Loucy (cell line): Measurements from ENCODE around the gene TAF13.
A peak's percentile ranks its signal among the peaks of the same experiment; 100 is the strongest.

Experiments used
- H2AFZ ChIP-seq: fragments of 200-600 bp; sonication (generic); 2 replicates; pipeline ENCODE4 v1.6.0; 2016; ENCODE audit warnings: antibody characterized with exemption, mild to moderate bottlenecking, low read length, moderate library complexity
- H3F3A ChIP-seq: fragments of 200-600 bp; 2 replicates; pipeline ENCODE4 v1.6.0; 2016; ENCODE audit warnings: antibody characterized with exemption, low read depth, mild to moderate bottlenecking
- H3K27me3 ChIP-seq: fragments of 200-600 bp; sonication (generic); 2 replicates; pipeline ENCODE4 v1.6.1; 2014; ENCODE audit warnings: low read length, mild to moderate bottlenecking; ENCODE audit not compliant: insufficient read depth, poor library complexity, severe bottlenecking
- H3K36me3 ChIP-seq: fragments of 200-600 bp; sonication (generic); 2 replicates; pipeline ENCODE4 v1.6.1; 2016; ENCODE audit warnings: low read length; ENCODE audit not compliant: insufficient read depth
- H3K4me1 ChIP-seq: fragments of 200-600 bp; sonication (generic); 2 replicates; pipeline ENCODE4 v1.5.1; 2014; ENCODE audit warnings: low read length, mild to moderate bottlenecking; ENCODE audit not compliant: insufficient read depth, poor library complexity, severe bottlenecking
- H3K4me2 ChIP-seq: fragments of 200-600 bp; sonication (generic); 2 replicates; pipeline ENCODE4 v1.6.0; 2014; ENCODE audit warnings: antibody characterized with exemption, low read length, low read depth, mild to moderate bottlenecking; ENCODE audit not compliant: poor library complexity, severe bottlenecking
- H3K4me3 ChIP-seq: fragments of 200-600 bp; sonication (generic); 2 replicates; pipeline ENCODE4 v1.5.1; 2014; ENCODE audit warnings: low read length, mild to moderate bottlenecking, mixed read lengths; ENCODE audit not compliant: poor library complexity, severe bottlenecking
- H3K79me2 ChIP-seq: fragments of 200-600 bp; sonication (generic); 2 replicates; pipeline ENCODE4 v1.6.1; 2014; ENCODE audit warnings: low read length; ENCODE audit not compliant: insufficient read depth
- H3K9ac ChIP-seq: fragments of 200-600 bp; sonication (generic); 2 replicates; pipeline ENCODE4 v1.6.0; 2014; ENCODE audit warnings: mild to moderate bottlenecking, low read depth, low read length, moderate library complexity; ENCODE audit not compliant: poor library complexity, severe bottlenecking
- H3K9me2 ChIP-seq: fragments of 200-600 bp; sonication (generic); replicated peaks from 2 replicates; pipeline ENCODE4 v1.6.1; 2016; ENCODE audit warnings: low read depth, low read length, mixed read lengths
- H3K9me3 ChIP-seq: fragments of 200-600 bp; sonication (generic); 2 replicates; pipeline ENCODE4 v1.6.1; 2014; ENCODE audit warnings: mild to moderate bottlenecking, antibody characterized with exemption, low read length, low read depth; ENCODE audit not compliant: insufficient read depth
- H4K20me1 ChIP-seq: fragments of 200-600 bp; sonication (generic); 2 replicates; pipeline ENCODE4 v1.6.0; 2014; ENCODE audit warnings: antibody characterized with exemption, low read length, mild to moderate bottlenecking; ENCODE audit not compliant: insufficient read depth, poor library complexity, severe bottlenecking
- CTCF ChIP-seq: fragments of 200-600 bp; sonication (generic); conservative IDR thresholded peaks from 2 replicates; pipeline ENCODE4 v1.5.1; 2014; ENCODE audit warnings: mild to moderate bottlenecking, antibody characterized with exemption, low read length
- EZH2phosphoT487 ChIP-seq: fragments of 200-600 bp; IDR thresholded peaks from 2 replicates; pipeline ENCODE4 v1.6.1; 2018; ENCODE audit warnings: antibody characterized with exemption, mild to moderate bottlenecking, moderate library complexity, borderline replicate concordance

TAF13 gene

GRCh38 chr1:109105881-109106280, 30.1 kb upstream of the TAF13 start:
- no peak overlapping the region for H2AFZ ChIP-seq
- no peak overlapping the region for H3K9ac ChIP-seq
- H4K20me1 ChIP-seq, result peaks cover 9% of the 10 kb centered on the region
- no peak for TF ChIP-seq CTCF
- TF ChIP-seq EZH2phosphoT487, result no peak
- no peak overlapping the region for H3K4me2 ChIP-seq
- H3K9me3 ChIP-seq, result no peaks in the 10 kb centered on the region
- H3K27me3 ChIP-seq, result no peaks in the 10 kb centered on the region
- H3K4me1 ChIP-seq, result peaks cover 5% of the 10 kb centered on the region
- H3F3A ChIP-seq, result no peaks in the 10 kb centered on the region
- H3K36me3 ChIP-seq, result no peaks in the 10 kb centered on the region
- peaks cover 13% of the 10 kb centered on the region for H3K79me2 ChIP-seq
- no peaks in the 10 kb centered on the region for H3K9me2 ChIP-seq
- no peak overlapping the region for H3K4me3 ChIP-seq

DNA sequence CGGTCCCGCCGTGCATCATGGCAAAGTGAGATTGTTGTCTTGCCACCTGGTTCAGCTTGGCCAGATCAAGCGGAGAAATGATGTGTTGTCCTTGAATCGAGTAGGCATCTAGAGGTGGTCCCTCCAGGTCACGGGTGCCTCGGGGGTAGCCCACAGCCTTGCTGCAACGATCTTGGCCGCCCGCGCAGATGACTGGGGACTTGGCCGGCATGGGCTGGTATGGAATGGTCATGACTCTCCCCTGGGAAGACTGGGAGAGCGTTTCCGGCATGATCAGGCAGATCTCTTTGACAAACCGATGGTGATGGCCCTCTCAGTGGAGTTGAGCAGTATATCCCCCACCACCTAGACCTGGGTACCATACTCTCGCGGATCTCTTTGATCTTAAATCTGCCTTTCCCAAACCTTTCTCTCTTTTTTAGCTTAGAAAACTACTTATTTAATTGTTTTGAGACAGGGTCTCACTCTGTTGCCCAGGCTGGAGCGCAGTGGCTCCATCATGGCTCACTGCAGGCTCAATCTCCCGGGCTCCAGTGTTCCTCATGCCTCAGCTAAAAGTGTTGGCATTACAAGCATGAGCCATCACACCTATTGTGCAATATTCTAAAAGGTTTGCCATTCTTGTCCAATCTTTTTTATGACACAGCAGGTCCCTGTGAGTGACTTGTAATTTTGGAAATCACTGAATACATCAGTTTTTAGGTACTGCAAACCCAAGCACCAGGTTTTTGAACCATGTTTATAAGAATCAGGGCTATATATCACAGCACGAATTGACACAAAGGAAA, 28.8 kb upstream of the TAF13 start:
- H3K4me2 ChIP-seq, result no peak overlapping the region
- no peaks in the 10 kb centered on the region for H3K9me2 ChIP-seq
- TF ChIP-seq CTCF (no peak), EZH2phosphoT487 (no peak)
- no peaks in the 10 kb centered on the region for H3K9me3 ChIP-seq
- H3F3A ChIP-seq, result no peaks in the 10 kb centered on the region
- peaks cover 7% of the 10 kb centered on the region for H3K4me1 ChIP-seq
- no peaks in the 10 kb centered on the region for H3K36me3 ChIP-seq
- peaks cover 12% of the 10 kb centered on the region for H4K20me1 ChIP-seq
- H2AFZ ChIP-seq, result no peak overlapping the region
- no peak overlapping the region for H3K9ac ChIP-seq
- no peak overlapping the region for H3K4me3 ChIP-seq
- H3K79me2 ChIP-seq, result peaks cover 22% of the 10 kb centered on the region
- H3K27me3 ChIP-seq, result no peaks in the 10 kb centered on the region

DNA sequence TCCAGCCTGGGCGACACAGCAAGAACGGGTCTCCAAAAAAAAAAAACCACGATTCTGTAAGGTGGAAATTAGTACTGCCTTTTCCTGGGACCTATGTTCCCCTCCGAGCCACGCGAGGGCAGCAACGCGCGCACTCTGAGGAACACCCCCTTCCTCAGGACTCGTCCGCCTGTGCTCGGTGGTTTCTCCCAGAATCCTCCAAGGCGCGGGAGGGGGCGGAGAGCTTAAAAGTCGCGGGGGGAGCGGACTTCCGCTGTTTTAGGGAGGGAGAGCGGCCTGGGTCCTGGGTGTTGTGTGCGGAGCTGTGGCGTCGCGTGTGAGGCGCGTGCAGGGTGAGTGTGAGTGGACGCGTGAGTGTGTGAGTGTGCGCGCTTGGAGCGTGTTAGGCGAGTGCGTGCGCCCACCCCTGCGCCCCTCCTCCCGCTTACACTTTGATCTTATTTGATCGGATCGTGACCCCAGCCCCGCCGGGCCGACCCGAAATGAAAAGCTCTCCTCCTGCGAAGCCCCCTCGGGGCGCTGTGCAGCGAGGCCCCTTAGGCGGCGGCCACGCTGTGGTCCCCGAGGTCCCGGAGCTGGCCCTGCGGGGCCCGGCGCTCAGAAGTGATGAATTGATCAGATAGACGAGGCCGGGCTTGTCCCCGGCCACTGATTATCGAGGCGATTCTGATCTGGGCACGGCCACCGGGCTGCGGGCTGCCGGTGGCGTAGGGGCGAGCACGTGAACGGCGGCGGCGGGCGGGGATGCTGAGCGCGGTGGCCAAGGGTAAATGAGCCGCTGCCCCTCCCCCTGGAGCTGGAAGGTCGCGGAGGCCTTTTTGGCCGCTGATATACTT, 24.4 kb upstream of the TAF13 start:
- H3F3A ChIP-seq, result no peaks in the 10 kb centered on the region
- H2AFZ ChIP-seq, result peak overlapping the region; percentile 99
- H3K36me3 ChIP-seq, result no peaks in the 10 kb centered on the region
- H3K9me2 ChIP-seq, result no peaks in the 10 kb centered on the region
- no peaks in the 10 kb centered on the region for H3K27me3 ChIP-seq
- peak overlapping the region; percentile 91 for H3K4me3 ChIP-seq
- H3K9me3 ChIP-seq, result no peaks in the 10 kb centered on the region
- peak overlapping the region; percentile 93 for H3K4me2 ChIP-seq
- peak overlapping the region; percentile 94 for H3K9ac ChIP-seq
- peak; percentile 75 for TF ChIP-seq CTCF
- no peak for TF ChIP-seq EZH2phosphoT487
- peaks cover 8% of the 10 kb centered on the region for H3K4me1 ChIP-seq
- H3K79me2 ChIP-seq, result peaks cover 22% of the 10 kb centered on the region
- H4K20me1 ChIP-seq, result peaks cover 12% of the 10 kb centered on the region
